GM04504 (cell line): ENCODE data around the gene LMX1B.
"Not testable (repeated sequence)": the region's sequence is repeated elsewhere in the genome, so short reads cannot be mapped to it uniquely, and the experiment has no call there.

Experiments
- DNase-seq: peaks from one replicate; pipeline ENCODE4 v3.0.0-alpha.2; 2012; ENCODE audit warnings: low read depth

The LMX1B gene

DNA sequence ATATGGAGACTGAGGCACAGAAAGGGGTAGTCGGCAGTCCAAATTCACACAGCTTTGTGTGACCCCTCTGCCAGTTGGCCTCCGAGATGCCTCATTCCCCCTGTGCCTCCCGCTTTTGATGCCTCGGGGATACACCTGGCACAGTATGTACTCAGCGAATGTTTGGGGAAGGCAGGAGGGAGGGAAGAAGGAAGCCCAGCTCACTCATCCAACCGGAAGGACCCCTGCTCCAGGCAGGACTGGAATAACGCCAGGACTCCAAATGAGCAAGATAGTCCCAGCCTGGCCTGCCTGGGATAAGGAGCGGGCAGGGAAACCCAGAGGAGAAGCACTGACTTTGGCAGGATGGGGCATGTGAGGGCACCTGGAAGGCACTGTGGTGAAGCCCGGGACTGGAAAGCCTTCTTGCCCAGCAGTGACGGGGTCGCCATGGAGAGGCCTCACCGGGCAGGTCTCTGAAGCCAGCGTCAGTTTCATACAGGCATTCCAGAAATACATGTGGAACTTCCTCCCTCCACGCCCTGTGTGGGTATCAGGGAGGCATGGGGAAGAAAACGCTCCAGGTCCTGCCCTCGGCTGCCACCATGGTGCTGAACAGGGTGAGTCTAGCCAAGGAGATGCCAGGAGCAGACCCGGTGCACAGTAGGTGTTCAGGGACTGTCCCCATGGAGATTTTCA lies 20.3 kb downstream of the LMX1B start:
- DNase-seq, result no peak

DNA sequence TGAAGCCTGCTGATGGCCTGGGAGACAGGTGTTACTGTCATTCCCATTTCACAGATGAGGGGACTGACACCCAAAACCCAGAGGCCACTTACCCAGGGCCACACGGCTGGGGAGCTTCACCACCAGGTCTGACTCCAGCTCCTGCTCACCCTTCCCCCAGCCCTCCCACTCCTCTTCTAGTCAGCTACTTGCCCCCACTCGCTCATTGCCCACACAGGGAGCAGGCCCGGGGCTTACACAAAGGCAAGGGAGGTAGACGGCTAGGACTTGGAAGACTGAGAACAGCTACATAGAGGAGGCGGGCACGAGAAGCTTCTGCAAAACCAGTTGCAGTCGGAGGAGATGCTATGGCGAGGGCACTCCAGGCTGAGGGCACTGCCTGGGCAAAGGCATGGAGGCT lies 21.3 kb downstream of the LMX1B start:
- no peak for DNase-seq

- no peak for DNase-seq
Measured at GRCh38 chr9:126635661-126636439, 22.1 kb downstream of the LMX1B start.

DNA sequence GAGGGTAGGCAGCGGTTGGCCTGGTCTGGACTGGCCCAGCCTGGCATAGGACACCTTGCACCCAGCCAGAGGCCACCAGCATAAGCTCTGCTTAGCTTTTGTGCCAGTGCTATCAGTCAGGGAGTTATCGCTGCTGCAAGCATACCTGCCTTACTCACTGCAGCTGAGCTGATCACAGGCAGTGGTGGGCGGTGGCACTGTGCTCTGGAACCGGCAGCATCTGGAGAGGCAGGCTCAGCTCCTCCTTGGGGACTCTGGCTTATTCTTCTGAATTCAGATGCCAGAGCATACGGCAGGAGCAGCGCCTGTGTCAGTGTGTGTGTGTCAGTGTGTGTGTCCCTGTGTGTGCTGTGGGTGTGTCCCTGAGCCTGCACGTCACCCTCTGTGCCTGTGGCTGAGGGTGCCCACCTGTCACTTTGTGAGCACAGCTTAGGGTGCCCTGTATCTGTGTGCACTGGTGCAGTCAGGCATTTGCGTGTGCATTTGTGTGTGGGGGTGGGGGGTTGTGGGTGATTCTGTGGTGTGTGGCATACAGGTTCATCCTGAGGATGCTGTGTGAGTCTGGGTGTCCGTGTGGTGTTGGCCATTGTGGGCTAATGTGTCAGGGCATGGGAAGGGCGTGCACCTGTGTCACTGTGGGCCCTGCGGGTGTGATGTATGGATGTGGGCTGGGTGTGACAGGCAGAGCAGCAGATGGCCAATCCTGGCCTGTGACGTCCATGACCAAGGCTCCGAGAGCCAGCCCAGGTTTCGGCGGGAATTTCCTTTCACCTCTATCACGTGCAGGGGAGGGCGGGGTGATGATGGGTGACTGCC lies 23.5 kb downstream of the LMX1B start:
- DNase-seq, result no peak

DNA sequence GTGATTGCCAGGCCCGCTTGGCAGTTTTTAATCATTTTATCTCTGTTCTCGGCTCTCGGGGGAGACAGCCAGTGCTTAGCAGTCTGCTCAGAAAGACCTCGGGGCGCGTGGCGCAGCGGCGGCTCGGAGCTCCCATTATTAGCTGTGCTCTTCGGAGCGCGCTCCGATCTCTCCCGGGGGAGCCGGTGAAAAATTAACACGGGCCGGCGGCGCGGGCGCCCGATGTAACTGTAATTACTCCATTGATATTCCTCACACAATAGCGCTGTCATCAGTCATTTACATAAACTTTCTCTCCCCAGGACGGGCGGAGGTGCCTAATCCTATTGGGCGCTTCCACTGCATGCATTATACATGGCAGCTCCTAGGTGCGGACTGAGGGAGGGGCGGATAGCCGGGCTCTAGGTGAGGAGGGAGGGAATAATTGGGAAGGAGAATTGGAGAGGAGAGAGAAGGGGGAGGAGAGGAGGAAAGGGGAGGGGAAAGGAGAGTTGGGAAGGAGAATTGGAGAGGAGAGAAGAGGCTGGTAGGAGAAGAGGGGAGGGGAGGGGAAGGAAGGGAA lies 24.9 kb downstream of the LMX1B start:
- DNase-seq, result no peak

GRCh38 chr9:126639318-126640000 lies 25.7 kb downstream of the LMX1B start:
- no peak for DNase-seq

GRCh38 chr9:126641118-126641851 lies 27.6 kb downstream of the LMX1B start:
- DNase-seq, result no peak

GRCh38 chr9:126642010-126642744 lies 28.4 kb downstream of the LMX1B start:
- no peak for DNase-seq

DNA sequence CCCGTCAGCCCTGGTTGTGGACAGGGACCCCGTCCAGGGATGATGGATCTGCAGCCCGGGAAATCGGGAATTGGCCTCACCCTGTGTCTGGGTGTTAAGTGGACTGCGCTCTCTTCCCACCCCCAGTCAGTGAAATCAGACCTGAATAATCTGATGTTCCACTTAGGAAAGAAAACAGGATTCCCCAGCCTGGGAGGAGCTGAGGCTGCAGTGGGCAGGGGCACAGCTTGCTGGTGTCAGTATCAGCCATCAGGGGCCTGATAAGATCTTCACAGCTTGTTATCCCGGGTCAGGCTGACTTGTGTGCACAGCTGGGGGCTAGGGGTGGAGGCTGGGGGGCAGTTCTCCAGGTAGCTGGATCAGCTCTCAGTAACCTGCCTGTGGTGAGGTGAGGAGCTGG lies 29.1 kb downstream of the LMX1B start:
- DNase-seq, result no peak

GRCh38 chr9:126643945-126644527 lies 30.3 kb downstream of the LMX1B start:
- no peak for DNase-seq

DNA sequence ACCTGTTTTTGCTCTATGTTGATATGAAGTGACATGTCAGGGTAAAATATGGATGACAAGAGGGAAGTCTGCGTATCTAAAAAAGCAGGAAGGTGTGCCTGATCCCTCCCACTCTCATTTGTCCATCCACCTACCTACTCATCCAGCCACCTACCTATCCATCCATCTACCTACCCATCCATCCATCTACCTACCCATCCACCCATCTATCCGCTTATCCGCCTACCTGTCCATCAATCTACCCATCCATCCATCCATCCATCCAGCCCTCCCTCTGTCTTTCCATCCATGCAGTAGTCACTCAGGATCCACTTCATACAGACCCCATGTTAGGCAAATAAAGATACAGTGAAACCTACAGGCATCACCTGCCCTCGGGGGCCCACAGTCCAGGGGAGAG lies 32.4 kb downstream of the LMX1B start:
- no peak for DNase-seq

DNA sequence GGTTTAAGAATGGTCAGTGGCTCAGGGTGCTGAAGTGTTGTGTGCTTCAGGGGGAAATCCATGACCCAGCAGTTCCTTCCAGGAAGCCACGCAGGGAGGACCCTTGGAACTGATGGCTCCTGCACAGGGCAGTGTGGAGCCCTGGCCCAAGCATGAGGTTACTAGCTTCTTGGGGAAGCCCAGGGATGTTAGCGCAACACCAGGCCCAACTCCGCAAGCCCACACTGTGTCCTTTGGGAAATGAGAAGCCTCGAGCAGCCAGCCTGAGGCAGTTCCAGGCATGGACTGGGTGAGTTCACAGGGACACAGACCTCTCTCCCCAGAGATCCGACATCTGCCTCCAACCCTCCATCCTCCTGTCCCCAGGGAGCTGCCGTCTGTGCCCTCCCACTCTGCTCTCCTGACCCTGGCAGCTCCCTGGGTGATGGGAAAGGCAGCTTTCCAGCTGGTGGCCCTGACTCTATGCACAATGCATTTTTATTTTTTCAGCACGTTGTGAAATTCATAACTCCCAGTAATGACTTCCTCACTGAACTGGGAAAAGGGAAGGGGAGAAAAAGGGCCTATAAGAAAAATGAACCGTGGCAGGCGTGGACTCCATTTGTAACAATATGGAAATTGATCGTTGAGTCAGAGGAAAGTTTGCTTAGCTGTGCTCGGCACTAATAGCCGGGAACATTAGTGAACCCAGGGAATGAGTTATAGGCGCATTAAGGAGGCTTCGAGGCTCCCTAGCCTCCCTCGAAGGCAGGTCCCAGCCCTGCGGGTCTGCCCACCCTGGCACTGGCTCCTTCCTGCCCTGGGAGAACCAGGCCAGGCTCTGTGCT lies 34.1 kb downstream of the LMX1B start:
- DNase-seq, result no peak

DNA sequence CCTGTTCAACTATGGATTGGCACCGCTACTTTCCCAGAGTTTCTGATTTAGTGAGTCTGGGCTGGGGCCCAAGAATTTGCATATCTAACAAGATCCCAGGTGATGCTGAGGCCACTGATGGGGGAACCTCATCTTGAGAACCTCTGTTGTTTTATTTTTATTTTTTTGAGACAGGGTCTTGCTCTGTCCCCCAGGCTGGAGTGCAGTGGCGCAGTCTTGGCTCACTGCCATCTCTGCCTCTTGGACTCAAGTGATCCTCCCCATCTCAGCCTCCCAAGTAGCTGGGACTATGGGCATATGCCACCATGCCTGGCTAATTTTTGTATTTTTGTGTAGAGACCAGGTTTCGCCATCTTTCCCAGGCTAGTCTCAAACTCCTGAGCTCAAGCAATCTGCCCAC lies 35.7 kb downstream of the LMX1B start:
- no peak for DNase-seq

- no peak for DNase-seq
Measured at GRCh38 chr9:126650404-126651341, 36.9 kb downstream of the LMX1B start.

GRCh38 chr9:126652140-126652582 lies 38.4 kb downstream of the LMX1B start:
- no peak for DNase-seq

- no peak for DNase-seq
Measured at GRCh38 chr9:126654124-126654523, 40.4 kb downstream of the LMX1B start.

DNA sequence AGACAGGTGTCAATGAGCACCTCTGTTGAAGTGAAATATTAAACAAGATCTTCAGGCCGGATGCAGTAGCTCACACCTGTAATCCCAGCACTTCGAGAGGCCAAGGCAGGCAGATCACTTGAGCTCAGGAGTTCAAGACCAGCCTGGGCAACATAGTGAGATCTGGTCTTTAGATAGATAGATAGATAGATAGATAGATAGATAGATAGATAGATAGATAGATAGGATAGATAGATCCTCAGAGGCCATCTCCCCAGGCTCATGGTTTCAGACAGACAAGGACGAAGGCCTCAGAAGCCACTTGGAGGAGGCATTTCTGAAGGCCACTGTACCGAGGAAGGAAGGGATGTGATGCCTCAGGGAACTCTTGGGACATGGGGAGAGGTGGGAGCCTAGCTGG lies 42.5 kb downstream of the LMX1B start:
- DNase-seq, result not testable (repeated sequence)
